HepG2 (cell line): Measurements from ENCODE around the gene EPHB4. TPM values are rescaled to one million over a fixed set of nuclear protein-coding genes. Genes with fewer than 3 reads are reported as not detected.

ENCODE experiments used
- ATAC-seq: fragments of 200-7000 bp; cut with Tn5 transposase; 3 replicates; pipeline ENCODE4 v1.9.1; 2020; ENCODE audit warnings: mild to moderate bottlenecking, moderate library complexity
- BruUV-seq: library from RNA; stranded (reverse); fragments of 400-500 nt; replicated peaks from 2 replicates; lab custom pipeline; 2021; lab: Mats Ljungman, UMichigan
- CTCF ChIA-PET: fragments of 300-600 bp; formaldehyde crosslinking; extraction: SDS; loops from one replicate; lab custom pipeline; 2021; ENCODE audit warnings: low total read pairs, inconsistent platforms, low intra/inter-chr PET ratio; lab: Yijun Ruan, JAX
- POLR2A ChIA-PET: fragments of 350-600 bp; sonication (Branson Sonifier 250); formaldehyde crosslinking; loops from one replicate; lab custom pipeline; 2020; ENCODE audit warnings: antibody characterized with exemption, inconsistent platforms; lab: Yijun Ruan, JAX
- DNase-seq: peaks from one replicate; pipeline ENCODE4 v3.0.0-alpha.2; 2015; ENCODE audit warnings: low spot score
- FAIRE-seq: peaks from 3 replicates; lab custom pipeline; 2011; peaks lifted over from hg19 to GRCh38; lab: Jason Lieb, UNC
- H2AFZ ChIP-seq: one replicate; pipeline ENCODE4 v1.6.1; 2011; ENCODE audit warnings: low read length, inconsistent platforms
- H3K27ac ChIP-seq: fragments of 300-600 bp; 3 replicates; pipeline ENCODE4 v1.8.0; 2011; ENCODE audit warnings: mixed run types, mild to moderate bottlenecking, mixed read lengths, low read length, inconsistent platforms; ENCODE audit not compliant: insufficient read depth; ENCODE audit errors: extremely low read length
- H3K27me3 ChIP-seq, 2 experiments: fragments of 200-600 bp in 1 of 2; 2 replicates in 1 of 2; 3 replicates in 1 of 2; pipeline versions ENCODE4 v1.6.0 to v1.8.0; 2011; ENCODE audit warnings: low read length in 2 of 2, mild to moderate bottlenecking in 2 of 2, moderate library complexity in 2 of 2, inconsistent platforms in 1 of 2; ENCODE audit not compliant: insufficient read depth in 2 of 2, control insufficient read depth in 1 of 2
- H3K36me3 ChIP-seq, 2 experiments: fragments of 200-600 bp in 1 of 2; replicated peaks in 1 of 2; 2 replicates in 1 of 2; 3 replicates in 1 of 2; pipeline versions ENCODE4 v1.5.1 to v1.8.0; 2011; ENCODE audit warnings: low read length in 2 of 2, inconsistent platforms in 1 of 2; ENCODE audit not compliant: insufficient read depth in 2 of 2, control insufficient read depth in 1 of 2
- H3K4me1 ChIP-seq: 2 replicates; pipeline ENCODE4 v1.5.1; 2012; ENCODE audit warnings: low read length, inconsistent platforms; ENCODE audit not compliant: insufficient read depth
- H3K4me2 ChIP-seq: 2 replicates; pipeline ENCODE4 v1.6.0; 2011; ENCODE audit warnings: low read depth, low read length, inconsistent platforms
- H3K4me3 ChIP-seq, 3 experiments: fragments of 200-600 bp in 1 of 3; sonication (generic), shearing (Covaris generic) in 1 of 3; replicated peaks in 1 of 3; 2 replicates each; pipeline ENCODE4 v1.5.1; 2011 to 2016; ENCODE audit warnings: low read length in 3 of 3, inconsistent platforms in 2 of 3, low read depth in 2 of 3, mild to moderate bottlenecking in 2 of 3, control low read depth in 1 of 3, mixed read lengths in 1 of 3; ENCODE audit not compliant: insufficient read depth in 1 of 3
- H3K79me2 ChIP-seq: one replicate; pipeline ENCODE4 v1.6.1; 2011; ENCODE audit warnings: low read length, inconsistent platforms; ENCODE audit not compliant: insufficient read depth
- H3K9ac ChIP-seq: 2 replicates; pipeline ENCODE4 v1.6.0; 2011; ENCODE audit warnings: mild to moderate bottlenecking, low read depth, low read length, inconsistent platforms; ENCODE audit not compliant: insufficient read depth
- H3K9me3 ChIP-seq: 2 replicates; pipeline ENCODE4 v1.5.1; 2012; ENCODE audit warnings: mild to moderate bottlenecking, low read length
- H4K20me1 ChIP-seq: 2 replicates; pipeline ENCODE4 v1.6.0; 2011; ENCODE audit warnings: inconsistent platforms, mild to moderate bottlenecking, low read length, moderate library complexity; ENCODE audit not compliant: insufficient read depth
- AHR ChIP-seq: IDR thresholded peaks from 2 replicates; pipeline ENCODE4 v1.6.1; 2018; ENCODE audit warnings: missing genetic modification reagents, missing compliant biosample characterization
- HDAC1 ChIP-seq: sonication (generic); formaldehyde crosslinking; IDR thresholded peaks from 2 replicates; pipeline ENCODE4 v1.5.1; 2020; ENCODE audit warnings: mild to moderate bottlenecking, missing genetic modification reagents
- PHF21A ChIP-seq: sonication (generic); formaldehyde crosslinking; IDR thresholded peaks from 2 replicates; pipeline ENCODE4 v1.5.0; 2020; ENCODE audit warnings: mild to moderate bottlenecking, missing genetic modification reagents
- TP53 ChIP-seq: sonication (generic); formaldehyde crosslinking; conservative IDR thresholded peaks from 2 replicates; pipeline ENCODE4 v1.4.0; 2020; ENCODE audit warnings: missing genetic modification reagents
- WIZ ChIP-seq: sonication (generic); formaldehyde crosslinking; IDR thresholded peaks from 2 replicates; pipeline ENCODE4 v1.5.1; 2020; ENCODE audit warnings: mild to moderate bottlenecking, missing genetic modification reagents
- ZNF619 ChIP-seq: sonication (generic); formaldehyde crosslinking; IDR thresholded peaks from 2 replicates; pipeline ENCODE4 v1.4.0; 2020; ENCODE audit warnings: mild to moderate bottlenecking, missing genetic modification reagents
- ZNF746 ChIP-seq: sonication (generic); formaldehyde crosslinking; IDR thresholded peaks from 2 replicates; pipeline ENCODE4 v1.8.0; 2022; ENCODE audit warnings: mild to moderate bottlenecking, missing genetic modification reagents
- ZNF780A ChIP-seq: sonication (generic); formaldehyde crosslinking; IDR thresholded peaks from 2 replicates; pipeline ENCODE4 v1.8.0; 2022; ENCODE audit warnings: mild to moderate bottlenecking, missing genetic modification reagents, moderate library complexity
- WGBS: methylation state at CpG from one replicate; pipeline ENCODE4 v1.1.6; 2017; ENCODE audit warnings: low lambda C conversion rate; 5-methylcytosine and 5-hydroxymethylcytosine counted together
- in situ Hi-C: cut with HindIII; loops from 2 replicates; pipeline ENCODE4 v1.10.0; 2017; ENCODE audit warnings: low pct_unique_long_range_greater_than_20kb; ENCODE audit not compliant: extremely low pct_ligation_motif_present
- intact Hi-C: fragments of 100-400 bp; cut with micrococcal nuclease; formaldehyde crosslinking; loops from one replicate; pipeline ENCODE4 v1.10.0; 2022; ENCODE audit not compliant: unreplicated experiment
- polyA plus RNA-seq, 8 experiments: library from polyadenylated mRNA; depleted of rRNA in 3 of 8; stranded (reverse) in 7 of 8; unstranded in 1 of 8; fragments of >200 nt; fragmentation: Illumina TruSeq in 4 of 8; extraction: Trizol in 4 of 8; gene quantifications; 2 replicates each; pipeline versions ENCODE4 v1.2.1 to v1.2.3, GENCODE V29; 2011 to 2016; ENCODE audit warnings: low read depth in 4 of 8, missing spikeins in 1 of 8, mixed read lengths in 1 of 8; ENCODE audit not compliant: insufficient read depth in 1 of 8
- total RNA-seq, 5 experiments: library from RNA; depleted of rRNA; stranded (reverse); fragments of >200 nt; fragmentation: Illumina TruSeq; extraction: Trizol; gene quantifications; 2 replicates each; pipeline ENCODE4 v1.2.3, GENCODE V29; 2016; ENCODE audit warnings: low read depth in 1 of 5
- TF ChIP-seq, protein P1 (sequence below): sonication (generic); formaldehyde crosslinking; IDR thresholded peaks from 2 replicates; pipeline ENCODE4 v1.9.0; 2021; ENCODE audit warnings: mild to moderate bottlenecking, missing genetic modification reagents
- TF ChIP-seq, protein P2 (sequence below): sonication (generic); formaldehyde crosslinking; IDR thresholded peaks from 2 replicates; pipeline ENCODE4 v1.8.1; 2023; ENCODE audit warnings: mild to moderate bottlenecking, missing genetic modification reagents
- TF ChIP-seq, protein P3 (sequence below): sonication (generic); formaldehyde crosslinking; IDR thresholded peaks from 2 replicates; pipeline ENCODE4 v1.4.0; 2020; ENCODE audit warnings: missing genetic modification reagents, borderline replicate concordance

The EPHB4 gene
- total and polyA plus RNA-seq, 2 of the 13 experiments (the other 11 are each of a cell fraction or from before 2014, with no cell fraction given): 61.4 to 69.6 TPM

DNA sequence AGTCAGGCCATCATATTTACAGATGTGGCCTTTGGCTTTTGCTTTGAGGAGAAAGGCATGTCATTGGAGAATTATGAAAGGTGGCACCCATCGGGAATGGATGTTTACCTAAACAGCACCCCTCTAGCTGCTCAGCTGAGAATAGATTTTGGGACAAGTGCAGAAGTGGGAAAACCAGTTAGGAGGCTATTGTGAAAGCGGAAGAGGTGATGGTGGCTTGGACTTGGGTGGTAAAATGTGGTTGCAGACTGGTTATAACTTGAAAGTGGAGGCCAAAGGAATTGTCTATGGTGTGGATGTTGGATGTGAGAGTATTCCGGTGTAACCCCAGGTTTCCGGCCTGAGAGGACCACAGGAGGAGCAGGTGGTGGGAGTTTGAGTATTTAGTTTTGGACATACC lies 20.0 kb upstream of the EPHB4 start:
- FAIRE-seq: no peak
- TF ChIP-seq ZNF780A (CRISPR knock-in tag) (no peak), PHF21A (CRISPR knock-in tag) (no peak), ZNF746 (CRISPR knock-in tag) (no peak), TP53 (CRISPR knock-in tag) (no peak), WIZ (no peak), AHR (CRISPR knock-in tag) (no peak), HDAC1 (no peak), ZNF619 (CRISPR knock-in tag) (no peak)
- TF ChIP-seq, protein P1, sequence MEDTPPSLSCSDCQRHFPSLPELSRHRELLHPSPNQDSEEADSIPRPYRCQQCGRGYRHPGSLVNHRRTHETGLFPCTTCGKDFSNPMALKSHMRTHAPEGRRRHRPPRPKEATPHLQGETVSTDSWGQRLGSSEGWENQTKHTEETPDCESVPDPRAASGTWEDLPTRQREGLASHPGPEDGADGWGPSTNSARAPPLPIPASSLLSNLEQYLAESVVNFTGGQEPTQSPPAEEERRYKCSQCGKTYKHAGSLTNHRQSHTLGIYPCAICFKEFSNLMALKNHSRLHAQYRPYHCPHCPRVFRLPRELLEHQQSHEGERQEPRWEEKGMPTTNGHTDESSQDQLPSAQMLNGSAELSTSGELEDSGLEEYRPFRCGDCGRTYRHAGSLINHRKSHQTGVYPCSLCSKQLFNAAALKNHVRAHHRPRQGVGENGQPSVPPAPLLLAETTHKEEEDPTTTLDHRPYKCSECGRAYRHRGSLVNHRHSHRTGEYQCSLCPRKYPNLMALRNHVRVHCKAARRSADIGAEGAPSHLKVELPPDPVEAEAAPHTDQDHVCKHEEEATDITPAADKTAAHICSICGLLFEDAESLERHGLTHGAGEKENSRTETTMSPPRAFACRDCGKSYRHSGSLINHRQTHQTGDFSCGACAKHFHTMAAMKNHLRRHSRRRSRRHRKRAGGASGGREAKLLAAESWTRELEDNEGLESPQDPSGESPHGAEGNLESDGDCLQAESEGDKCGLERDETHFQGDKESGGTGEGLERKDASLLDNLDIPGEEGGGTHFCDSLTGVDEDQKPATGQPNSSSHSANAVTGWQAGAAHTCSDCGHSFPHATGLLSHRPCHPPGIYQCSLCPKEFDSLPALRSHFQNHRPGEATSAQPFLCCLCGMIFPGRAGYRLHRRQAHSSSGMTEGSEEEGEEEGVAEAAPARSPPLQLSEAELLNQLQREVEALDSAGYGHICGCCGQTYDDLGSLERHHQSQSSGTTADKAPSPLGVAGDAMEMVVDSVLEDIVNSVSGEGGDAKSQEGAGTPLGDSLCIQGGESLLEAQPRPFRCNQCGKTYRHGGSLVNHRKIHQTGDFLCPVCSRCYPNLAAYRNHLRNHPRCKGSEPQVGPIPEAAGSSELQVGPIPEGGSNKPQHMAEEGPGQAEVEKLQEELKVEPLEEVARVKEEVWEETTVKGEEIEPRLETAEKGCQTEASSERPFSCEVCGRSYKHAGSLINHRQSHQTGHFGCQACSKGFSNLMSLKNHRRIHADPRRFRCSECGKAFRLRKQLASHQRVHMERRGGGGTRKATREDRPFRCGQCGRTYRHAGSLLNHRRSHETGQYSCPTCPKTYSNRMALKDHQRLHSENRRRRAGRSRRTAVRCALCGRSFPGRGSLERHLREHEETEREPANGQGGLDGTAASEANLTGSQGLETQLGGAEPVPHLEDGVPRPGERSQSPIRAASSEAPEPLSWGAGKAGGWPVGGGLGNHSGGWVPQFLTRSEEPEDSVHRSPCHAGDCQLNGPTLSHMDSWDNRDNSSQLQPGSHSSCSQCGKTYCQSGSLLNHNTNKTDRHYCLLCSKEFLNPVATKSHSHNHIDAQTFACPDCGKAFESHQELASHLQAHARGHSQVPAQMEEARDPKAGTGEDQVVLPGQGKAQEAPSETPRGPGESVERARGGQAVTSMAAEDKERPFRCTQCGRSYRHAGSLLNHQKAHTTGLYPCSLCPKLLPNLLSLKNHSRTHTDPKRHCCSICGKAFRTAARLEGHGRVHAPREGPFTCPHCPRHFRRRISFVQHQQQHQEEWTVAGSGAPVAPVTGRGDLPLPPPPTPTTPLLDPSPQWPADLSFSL (CRISPR knock-in tag): no peak
- TF ChIP-seq, protein P2, sequence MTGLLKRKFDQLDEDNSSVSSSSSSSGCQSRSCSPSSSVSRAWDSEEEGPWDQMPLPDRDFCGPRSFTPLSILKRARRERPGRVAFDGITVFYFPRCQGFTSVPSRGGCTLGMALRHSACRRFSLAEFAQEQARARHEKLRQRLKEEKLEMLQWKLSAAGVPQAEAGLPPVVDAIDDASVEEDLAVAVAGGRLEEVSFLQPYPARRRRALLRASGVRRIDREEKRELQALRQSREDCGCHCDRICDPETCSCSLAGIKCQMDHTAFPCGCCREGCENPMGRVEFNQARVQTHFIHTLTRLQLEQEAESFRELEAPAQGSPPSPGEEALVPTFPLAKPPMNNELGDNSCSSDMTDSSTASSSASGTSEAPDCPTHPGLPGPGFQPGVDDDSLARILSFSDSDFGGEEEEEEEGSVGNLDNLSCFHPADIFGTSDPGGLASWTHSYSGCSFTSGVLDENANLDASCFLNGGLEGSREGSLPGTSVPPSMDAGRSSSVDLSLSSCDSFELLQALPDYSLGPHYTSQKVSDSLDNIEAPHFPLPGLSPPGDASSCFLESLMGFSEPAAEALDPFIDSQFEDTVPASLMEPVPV: no peak
- TF ChIP-seq, protein P3, sequence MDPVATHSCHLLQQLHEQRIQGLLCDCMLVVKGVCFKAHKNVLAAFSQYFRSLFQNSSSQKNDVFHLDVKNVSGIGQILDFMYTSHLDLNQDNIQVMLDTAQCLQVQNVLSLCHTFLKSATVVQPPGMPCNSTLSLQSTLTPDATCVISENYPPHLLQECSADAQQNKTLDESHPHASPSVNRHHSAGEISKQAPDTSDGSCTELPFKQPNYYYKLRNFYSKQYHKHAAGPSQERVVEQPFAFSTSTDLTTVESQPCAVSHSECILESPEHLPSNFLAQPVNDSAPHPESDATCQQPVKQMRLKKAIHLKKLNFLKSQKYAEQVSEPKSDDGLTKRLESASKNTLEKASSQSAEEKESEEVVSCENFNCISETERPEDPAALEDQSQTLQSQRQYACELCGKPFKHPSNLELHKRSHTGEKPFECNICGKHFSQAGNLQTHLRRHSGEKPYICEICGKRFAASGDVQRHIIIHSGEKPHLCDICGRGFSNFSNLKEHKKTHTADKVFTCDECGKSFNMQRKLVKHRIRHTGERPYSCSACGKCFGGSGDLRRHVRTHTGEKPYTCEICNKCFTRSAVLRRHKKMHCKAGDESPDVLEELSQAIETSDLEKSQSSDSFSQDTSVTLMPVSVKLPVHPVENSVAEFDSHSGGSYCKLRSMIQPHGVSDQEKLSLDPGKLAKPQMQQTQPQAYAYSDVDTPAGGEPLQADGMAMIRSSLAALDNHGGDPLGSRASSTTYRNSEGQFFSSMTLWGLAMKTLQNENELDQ (CRISPR knock-in tag): no peak
- TF ChIP-seq, all 625 proteins: peak for 0
- CTCF ChIA-PET: no interaction called here

More for the DNA sequence above, 20.0 kb upstream of the EPHB4 start:
- POLR2A ChIA-PET: no interaction called here
- ATAC-seq: no peak
- in situ Hi-C loops: no loop called here
- H3K4me3 ChIP-seq: no peak overlapping the region
- no peak overlapping the region for H2AFZ ChIP-seq
- WGBS: 93% methylated on average over 4 of the region's 4 CpGs
- H3K79me2 ChIP-seq: no peaks in the 10 kb centered on the region
- H3K36me3 ChIP-seq: no peaks in the 10 kb centered on the region
- DNase-seq: no peak
- peaks cover 14% of the 10 kb centered on the region for H3K4me1 ChIP-seq
- no peaks in the 10 kb centered on the region for H3K9me3 ChIP-seq
- intact Hi-C loops: no loop called here
- no peak overlapping the region for H3K4me2 ChIP-seq
- no peaks in the 10 kb centered on the region for H3K27me3 ChIP-seq
- H3K27ac ChIP-seq: no peak overlapping the region
- no peak overlapping the region for H3K9ac ChIP-seq
- no TSS peak for BruUV-seq
- H4K20me1 ChIP-seq: no peaks in the 10 kb centered on the region
